GM18499 (cell line): ENCODE data around the gene KIAA1958.

Source experiments
- ATAC-seq: cut with Tn5 transposase; IDR thresholded peaks from one replicate; pipeline ENCODE4 v1.9.1; 2021; ENCODE audit warnings: moderate number of reproducible peaks; ENCODE audit not compliant: insufficient read depth, unreplicated experiment

KIAA1958 gene

GRCh38 chr9:112527959-112528358 is 41.3 kb downstream of the KIAA1958 start:
- ATAC-seq: no peak

- no peak for ATAC-seq
Measured at GRCh38 chr9:112529316-112529715, 42.7 kb downstream of the KIAA1958 start.

- ATAC-seq: no peak
Measured at GRCh38 chr9:112530751-112531205, 44.2 kb downstream of the KIAA1958 start.

- no peak for ATAC-seq
Measured at GRCh38 chr9:112531666-112532282, 45.1 kb downstream of the KIAA1958 start.

GRCh38 chr9:112532427-112532826 is 45.8 kb downstream of the KIAA1958 start:
- ATAC-seq: no peak

- no peak for ATAC-seq
Measured at GRCh38 chr9:112533660-112534059, 47.0 kb downstream of the KIAA1958 start.

- no peak for ATAC-seq
Measured at GRCh38 chr9:112535301-112535700, 48.7 kb downstream of the KIAA1958 start.

GRCh38 chr9:112535811-112536210 is 49.2 kb downstream of the KIAA1958 start:
- no peak for ATAC-seq

- ATAC-seq: no peak
Measured at GRCh38 chr9:112537561-112537960, 50.9 kb downstream of the KIAA1958 start.

GRCh38 chr9:112540800-112541199 is 54.2 kb downstream of the KIAA1958 start:
- ATAC-seq: no peak

GRCh38 chr9:112541685-112542084 is 55.1 kb downstream of the KIAA1958 start:
- ATAC-seq: no peak

GRCh38 chr9:112542593-112543292 is 56.1 kb downstream of the KIAA1958 start:
- ATAC-seq: no peak

- ATAC-seq: no peak
Measured at GRCh38 chr9:112544477-112544876, 57.9 kb downstream of the KIAA1958 start.

GRCh38 chr9:112545237-112545636 is 58.6 kb downstream of the KIAA1958 start:
- ATAC-seq: no peak

- ATAC-seq: no peak
Measured at GRCh38 chr9:112546149-112547012, 59.8 kb downstream of the KIAA1958 start.

GRCh38 chr9:112548051-112548440 is 61.4 kb downstream of the KIAA1958 start:
- no peak for ATAC-seq

- no peak for ATAC-seq
Measured at GRCh38 chr9:112548836-112549595, 62.4 kb downstream of the KIAA1958 start.

GRCh38 chr9:112550531-112550930 is 63.9 kb downstream of the KIAA1958 start:
- no peak for ATAC-seq

- no peak for ATAC-seq
Measured at GRCh38 chr9:112551641-112552040, 65.0 kb downstream of the KIAA1958 start.
